ENCODE measurements around the gene ZBTB16. TPM values are rescaled to one million over a fixed set of nuclear protein-coding genes. Genes with fewer than 3 reads are reported as not detected.
A peak's percentile ranks its signal among the peaks of the same experiment; 100 is the strongest.

Gene ZBTB16
- total and polyA plus RNA-seq, 11 donors, result 15.3 to 130 (median 62.8) TPM

- DNase-seq (no peak), ATAC-seq (peak in 1 of 4 donors; percentile 24)
- H3K27me3 ChIP-seq, result no peaks in the 10 kb centered on the region
- peaks cover 38 to 100% (median 98%) of the 10 kb centered on the region in 12 donors for H3K4me1 ChIP-seq
- peaks cover 0 to 25% (median 10%) of the 10 kb centered on the region in 9 donors for H3K36me3 ChIP-seq
- peak overlapping the region; percentile 5 to 90 (median 80) for H3K27ac ChIP-seq
- intact Hi-C loops (cut with DNase I), result loop anchor here in 3 of 10 donors (5.0 to 10.0 kb wide), 4 partner anchors 40 to 90 kb away; no protein-coding TSS in a partner anchor
- H3K9me3 ChIP-seq, result no peaks in the 10 kb centered on the region
- WGBS, 4 donors, result 75 to 82% (median 77%) methylated on average over 9 of the region's 9 CpGs
- TF ChIP-seq POLR2A (IDR thresholded peaks at IDR 0.05) (no peak), CTCF (IDR thresholded peaks at IDR 0.05) (no peak)
- no peak overlapping the region for H3K4me3 ChIP-seq
These were observed 22.3 kb downstream of the ZBTB16 start for GRCh38 chr11:114081641-114082414.

GRCh38 chr11:114082415-114082748 lies 22.9 kb downstream of the ZBTB16 start:
- peak in 1 of 5 donors; percentile 56 for DNase-seq
- WGBS, 4 donors, result 42 to 48% (median 47%) methylated on average over 6 of the region's 6 CpGs
- intact Hi-C loops (cut with DNase I), result loop anchor here in 3 of 10 donors (5.0 to 10.0 kb wide), 4 partner anchors 40 to 90 kb away; no protein-coding TSS in a partner anchor
- H3K27me3 ChIP-seq, result no peaks in the 10 kb centered on the region
- H3K4me1 ChIP-seq, result peaks cover 38 to 100% (median 96%) of the 10 kb centered on the region in 12 donors
- peak in 3 of 4 donors; percentile 14 to 37 (median 33) for ATAC-seq
- no peaks in the 10 kb centered on the region for H3K9me3 ChIP-seq
- H3K4me3 ChIP-seq, result peak overlapping the region in 2 of 12 donors; percentile 4 to 15
- H3K36me3 ChIP-seq, result peaks cover 0 to 26% (median 8%) of the 10 kb centered on the region in 9 donors
- no peak for TF ChIP-seq CTCF (IDR thresholded peaks at IDR 0.05)
- peak overlapping the region in 11 of 12 donors; percentile 5 to 90 (median 79) for H3K27ac ChIP-seq

- peak; percentile 36 to 65 (median 59) for ATAC-seq
- DNase-seq, result peak in 4 of 5 donors; percentile 47 to 84 (median 58)
- Histone ChIP-seq H3K27ac (peak overlapping the region in 11 of 12 donors; percentile 5 to 90 (median 79)), H3K9me3 (no peaks in the 10 kb centered on the region), H3K36me3 (peaks cover 0 to 26% (median 4%) of the 10 kb centered on the region in 9 donors), H3K4me3 (peak overlapping the region in 3 of 12 donors; percentile 4 to 26 (median 15)), H3K27me3 (no peaks in the 10 kb centered on the region), H3K4me1 (peaks cover 36 to 100% (median 93%) of the 10 kb centered on the region in 12 donors)
- TF ChIP-seq CTCF (IDR thresholded peaks at IDR 0.05) (no peak), POLR2A (IDR thresholded peaks at IDR 0.05) (no peak)
- intact Hi-C loops (cut with DNase I), result loop anchor here in 3 of 10 donors (5.0 to 10.0 kb wide), 4 partner anchors 40 to 90 kb away; no protein-coding TSS in a partner anchor
- WGBS, 4 donors, result 42 to 63% (median 55%) methylated on average over 21 to 22 of the region's 22 CpGs
These were observed 23.3 kb downstream of the ZBTB16 start for GRCh38 chr11:114082767-114083181.

Data from heart left ventricle (tissue), 16 donors.